NCI-H1417 treated with DMSO at 0.1 percent for 48 hours (cell line): ENCODE data around the gene ZSCAN20.
"Not testable (repeated sequence)": the region's sequence is repeated elsewhere in the genome, so short reads cannot be mapped to it uniquely, and the experiment has no call there.

Experiments used
- DNase-seq: peaks from one replicate; lab custom pipeline; 2025; lab: John Stamatoyannopoulos, UW

ZSCAN20 gene

GRCh38 chr1:33488624-33489023 lies 16.2 kb downstream of the ZSCAN20 start:
- DNase-seq, result no peak

- no peak for DNase-seq
Measured at GRCh38 chr1:33494929-33495328, 22.5 kb downstream of the ZSCAN20 start.

- no peak for DNase-seq
Measured at GRCh38 chr1:33497410-33497809, 25.0 kb downstream of the ZSCAN20 start.

- no peak for DNase-seq
Measured at GRCh38 chr1:33500547-33500946, 28.1 kb downstream of the ZSCAN20 start.

- DNase-seq, result no peak
Measured at GRCh38 chr1:33501309-33501708, 28.9 kb downstream of the ZSCAN20 start.

GRCh38 chr1:33501774-33502173 lies 29.3 kb downstream of the ZSCAN20 start:
- DNase-seq, result no peak

GRCh38 chr1:33502726-33503125 lies 30.3 kb downstream of the ZSCAN20 start:
- DNase-seq, result no peak

- DNase-seq, result no peak
Measured at GRCh38 chr1:33503506-33503905, 31.1 kb downstream of the ZSCAN20 start.

GRCh38 chr1:33507661-33508060 lies 35.2 kb downstream of the ZSCAN20 start:
- no peak for DNase-seq

GRCh38 chr1:33508151-33508550 lies 35.7 kb downstream of the ZSCAN20 start:
- DNase-seq, result no peak

GRCh38 chr1:33509276-33509675 lies 36.8 kb downstream of the ZSCAN20 start:
- DNase-seq, result not testable (repeated sequence)

- no peak for DNase-seq
Measured at GRCh38 chr1:33512226-33513011, 40.0 kb downstream of the ZSCAN20 start.

GRCh38 chr1:33515112-33515511 lies 42.7 kb downstream of the ZSCAN20 start:
- DNase-seq, result no peak

GRCh38 chr1:33515607-33516006 lies 43.2 kb downstream of the ZSCAN20 start:
- no peak for DNase-seq

- DNase-seq, result no peak
Measured at GRCh38 chr1:33516428-33516827, 44.0 kb downstream of the ZSCAN20 start.

- no peak for DNase-seq
Measured at GRCh38 chr1:33516891-33517567, 44.6 kb downstream of the ZSCAN20 start.

GRCh38 chr1:33517596-33518250 lies 45.3 kb downstream of the ZSCAN20 start:
- no peak for DNase-seq

GRCh38 chr1:33519240-33519884 lies 46.9 kb downstream of the ZSCAN20 start:
- no peak for DNase-seq

GRCh38 chr1:33524586-33524985 lies 52.1 kb downstream of the ZSCAN20 start:
- no peak for DNase-seq

- no peak for DNase-seq
Measured at GRCh38 chr1:33527934-33528333, 55.5 kb downstream of the ZSCAN20 start.

- no peak for DNase-seq
Measured at GRCh38 chr1:33529957-33530356, 57.5 kb downstream of the ZSCAN20 start.

GRCh38 chr1:33532250-33532649 lies 59.8 kb downstream of the ZSCAN20 start:
- no peak for DNase-seq

- DNase-seq, result no peak
Measured at GRCh38 chr1:33532936-33533335, 60.5 kb downstream of the ZSCAN20 start.
